ENCODE results near the gene SLC9A3.

Gene SLC9A3

GRCh38 chr5:482021-482420 is 42.2 kb downstream of the SLC9A3 start:
- DNase-seq (ENCODE audit: low spot score): no peak
- H3K27ac ChIP-seq: no peak overlapping the region
- TF ChIP-seq CTCF (conservative IDR thresholded peaks at IDR 0.05; ENCODE audit: low read depth): no peak
- ChIA-PET CTCF (no interaction called here), POLR2A (ENCODE audit: low non-redundant PET) (no interaction called here)

- TF ChIP-seq CTCF (conservative IDR thresholded peaks at IDR 0.05; ENCODE audit: low read depth): no peak
- POLR2A ChIA-PET (ENCODE audit: low non-redundant PET): no interaction called here
These were observed 42.9 kb downstream of the SLC9A3 start for GRCh38 chr5:481347-481746.

GRCh38 chr5:479566-480319 is 44.5 kb downstream of the SLC9A3 start:
- CTCF ChIA-PET: interaction anchor here (0.6 kb wide), 2 partner anchors 39 to 125 kb away, joined by 3 read pairs; no protein-coding TSS in a partner anchor
- H3K27ac ChIP-seq: no peak overlapping the region
- DNase-seq (ENCODE audit: low spot score): no peak
- POLR2A ChIA-PET (ENCODE audit: low non-redundant PET): interaction anchor here (0.7 kb wide), 1 partner anchor 536 kb away, joined by 3 read pairs; no protein-coding TSS in a partner anchor
- no peak for TF ChIP-seq CTCF (conservative IDR thresholded peaks at IDR 0.05; ENCODE audit: low read depth)

More at GRCh38 chr5:481347-481746, 42.9 kb downstream of the SLC9A3 start:
- DNase-seq (ENCODE audit: low spot score): no peak
- H3K27ac ChIP-seq: no peak overlapping the region
- CTCF ChIA-PET: no interaction called here

- ChIA-PET POLR2A (ENCODE audit: low non-redundant PET) (interaction anchor here (0.7 kb wide), 1 partner anchor 537 kb away, joined by 3 read pairs; no protein-coding TSS in a partner anchor), CTCF (interaction anchor here (0.6 kb wide), 1 partner anchor 40 kb away, joined by 3 read pairs; no protein-coding TSS in a partner anchor)
- TF ChIP-seq CTCF (conservative IDR thresholded peaks at IDR 0.05; ENCODE audit: low read depth): no peak
- no peak for DNase-seq (ENCODE audit: low spot score)
- H3K27ac ChIP-seq: no peak overlapping the region
These were observed 45.2 kb downstream of the SLC9A3 start for GRCh38 chr5:478982-479535.

GRCh38 chr5:478369-478981 is 45.8 kb downstream of the SLC9A3 start:
- POLR2A ChIA-PET (ENCODE audit: low non-redundant PET): no interaction called here
- no peak overlapping the region for H3K27ac ChIP-seq
- no peak for TF ChIP-seq CTCF (conservative IDR thresholded peaks at IDR 0.05; ENCODE audit: low read depth)
- CTCF ChIA-PET: no interaction called here
- DNase-seq (ENCODE audit: low spot score): no peak

GRCh38 chr5:477871-478270 is 46.4 kb downstream of the SLC9A3 start:
- ChIA-PET CTCF (interaction anchor here (1.8 kb wide), 1 partner anchor 31 kb away, joined by 5 read pairs; no protein-coding TSS in a partner anchor), POLR2A (ENCODE audit: low non-redundant PET) (no interaction called here)
- DNase-seq (ENCODE audit: low spot score): no peak
- peak overlapping the region; percentile 5 for H3K27ac ChIP-seq
- TF ChIP-seq CTCF (conservative IDR thresholded peaks at IDR 0.05; ENCODE audit: low read depth): no peak

All from RWPE1 (cell line).